GM23338 (cell line): ENCODE results near the gene SEM1. TPM values are rescaled to one million over a fixed set of nuclear protein-coding genes. Genes with fewer than 3 reads are reported as not detected.

ENCODE experiments used
- ATAC-seq: fragments of 200-7000 bp; cut with Tn5 transposase; 3 replicates; pipeline ENCODE4 v1.9.1; 2020
- DNase-seq: peaks from one replicate; pipeline ENCODE4 v3.0.0-alpha.2; 2015; ENCODE audit warnings: low spot score
- H2AFZ ChIP-seq: fragments of 200-600 bp; sonication (generic); 2 replicates; pipeline ENCODE4 v1.8.0; 2016; ENCODE audit warnings: antibody characterized with exemption, mild to moderate bottlenecking, moderate library complexity
- H3F3A ChIP-seq: fragments of 200-600 bp; sonication (generic); replicated peaks from 2 replicates; pipeline ENCODE4 v1.8.0; 2017; ENCODE audit warnings: antibody characterized with exemption, mixed run types, low read depth
- H3K27ac ChIP-seq: fragments of 200-600 bp; sonication (generic); 2 replicates; pipeline ENCODE4 v1.6.1; 2016; ENCODE audit warnings: low read depth
- H3K27me3 ChIP-seq: fragments of 200-600 bp; sonication (generic); 2 replicates; pipeline ENCODE4 v1.8.0; 2016; ENCODE audit warnings: mild to moderate bottlenecking, mixed run types, moderate library complexity; ENCODE audit not compliant: insufficient read depth
- H3K36me3 ChIP-seq: fragments of 200-600 bp; sonication (generic); 2 replicates; pipeline ENCODE4 v1.8.0; 2016; ENCODE audit warnings: mild to moderate bottlenecking; ENCODE audit not compliant: insufficient read depth
- H3K4me1 ChIP-seq: fragments of 200-600 bp; sonication (generic); 2 replicates; pipeline ENCODE4 v1.8.0; 2016; ENCODE audit warnings: mild to moderate bottlenecking, moderate library complexity; ENCODE audit not compliant: insufficient read depth
- H3K4me2 ChIP-seq: fragments of 200-600 bp; sonication (generic); 2 replicates; pipeline ENCODE4 v1.7.1; 2017; ENCODE audit warnings: mixed run types
- H3K4me3 ChIP-seq: fragments of 200-600 bp; sonication (generic); 2 replicates; pipeline ENCODE4 v1.6.1; 2016; ENCODE audit warnings: mixed run types
- H3K79me2 ChIP-seq: fragments of 200-600 bp; sonication (generic); replicated peaks from 2 replicates; pipeline ENCODE4 v1.8.0; 2017; ENCODE audit warnings: mild to moderate bottlenecking; ENCODE audit not compliant: insufficient read depth
- H3K9me2 ChIP-seq: fragments of 200-600 bp; sonication (generic); 2 replicates; pipeline ENCODE4 v1.8.0; 2017; ENCODE audit not compliant: insufficient read depth
- H4K20me1 ChIP-seq: fragments of 200-600 bp; sonication (generic); replicated peaks from 2 replicates; pipeline ENCODE4 v1.8.0; 2017; ENCODE audit warnings: mild to moderate bottlenecking; ENCODE audit not compliant: insufficient read depth
- H3K27ac Mint-ChIP-seq: 2 replicates; pipeline ENCODE4 v1.8.0; 2020; ENCODE audit warnings: inconsistent platforms, mild to moderate bottlenecking, moderate library complexity, mixed read lengths
- H3K27me3 Mint-ChIP-seq: 3 replicates; pipeline ENCODE4 v1.8.0; 2022; ENCODE audit warnings: low read depth, mild to moderate bottlenecking, moderate library complexity, mixed read lengths, inconsistent platforms; ENCODE audit not compliant: insufficient read depth, poor library complexity
- H3K36me3 Mint-ChIP-seq: 3 replicates; pipeline ENCODE4 v1.8.0; 2021; ENCODE audit warnings: low read depth, mild to moderate bottlenecking, inconsistent platforms, moderate library complexity, mixed read lengths
- H3K4me1 Mint-ChIP-seq: 3 replicates; pipeline ENCODE4 v1.8.0; 2020; ENCODE audit warnings: mild to moderate bottlenecking, inconsistent platforms, mixed read lengths
- H3K4me3 Mint-ChIP-seq: 3 replicates; pipeline ENCODE4 v1.8.0; 2021; ENCODE audit warnings: moderate library complexity, mild to moderate bottlenecking, inconsistent platforms, mixed read lengths
- H3K9me3 Mint-ChIP-seq: 3 replicates; pipeline ENCODE4 v1.8.0; 2020; ENCODE audit warnings: moderate library complexity, mild to moderate bottlenecking, inconsistent platforms, mixed read lengths
- NANOG ChIP-seq: IDR thresholded peaks from 2 replicates; pipeline ENCODE4 v1.6.1; 2016; ENCODE audit warnings: antibody characterized with exemption, borderline replicate concordance
- polyA plus RNA-seq: library from polyadenylated mRNA; unstranded; fragments of >200 nt; fragmentation: Nextera tagmentation; extraction: Ambion mirVana; gene quantifications from 2 replicates; pipeline ENCODE4 v1.2.1, GENCODE V29; 2016
- total RNA-seq: library from RNA; depleted of rRNA; stranded (reverse); fragments of >200 nt; shearing (Covaris generic); gene quantifications from 2 replicates; pipeline ENCODE4 v1.2.3, GENCODE V29; 2014
- TF ChIP-seq, protein P1 (sequence below): fragments of 250-450 bp; sonication (Bioruptor Pico); IDR thresholded peaks from 2 replicates; pipeline ENCODE4 v1.5.0; 2020; ENCODE audit warnings: mild to moderate bottlenecking, moderate library complexity
- TF ChIP-seq, protein P2 (sequence below), 2 experiments: fragments of 200-600 bp in 1 of 2; sonication (generic) in 1 of 2; conservative IDR thresholded peaks; 2 replicates each; pipeline versions ENCODE4 v1.5.1 to v1.6.1; 2016 to 2017; ENCODE audit warnings: antibody characterized with exemption in 2 of 2, low read depth in 2 of 2, mild to moderate bottlenecking in 2 of 2, moderate library complexity in 1 of 2
- TF ChIP-seq, protein P3 (sequence below): IDR thresholded peaks from 2 replicates; pipeline ENCODE4 v1.6.1; 2016; ENCODE audit warnings: antibody characterized with exemption

SEM1 gene
- total and polyA plus RNA-seq, 2 experiments from 2014 or later, result 71.7 to 1,042 TPM

DNA sequence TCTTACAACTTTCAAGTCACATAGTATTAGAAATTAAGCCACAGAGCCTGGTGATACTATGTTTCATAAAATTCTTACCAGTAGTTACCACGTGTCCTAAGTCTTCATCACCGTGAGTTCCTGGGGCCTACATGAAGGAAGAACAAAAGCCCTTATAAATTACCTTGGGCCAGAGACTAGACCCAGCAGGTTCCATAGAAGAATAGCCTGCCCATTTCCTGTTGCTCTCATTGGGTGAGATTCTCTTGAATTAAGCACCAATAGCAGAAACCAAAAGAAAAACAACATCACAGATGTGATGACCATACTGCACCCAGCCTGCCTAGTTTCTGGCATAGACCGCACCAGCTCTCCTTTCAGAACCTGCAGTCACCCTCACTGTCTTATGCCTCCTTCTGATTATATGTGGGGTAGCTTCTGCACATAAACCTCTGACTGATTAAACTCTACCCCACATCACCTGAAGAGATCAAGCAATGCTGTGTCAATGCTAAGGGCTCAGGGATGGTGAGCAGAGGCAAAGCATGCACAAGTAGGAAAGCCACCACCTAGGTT, 18.0 kb upstream of the SEM1 start (continued):
- TF ChIP-seq, protein P1, sequence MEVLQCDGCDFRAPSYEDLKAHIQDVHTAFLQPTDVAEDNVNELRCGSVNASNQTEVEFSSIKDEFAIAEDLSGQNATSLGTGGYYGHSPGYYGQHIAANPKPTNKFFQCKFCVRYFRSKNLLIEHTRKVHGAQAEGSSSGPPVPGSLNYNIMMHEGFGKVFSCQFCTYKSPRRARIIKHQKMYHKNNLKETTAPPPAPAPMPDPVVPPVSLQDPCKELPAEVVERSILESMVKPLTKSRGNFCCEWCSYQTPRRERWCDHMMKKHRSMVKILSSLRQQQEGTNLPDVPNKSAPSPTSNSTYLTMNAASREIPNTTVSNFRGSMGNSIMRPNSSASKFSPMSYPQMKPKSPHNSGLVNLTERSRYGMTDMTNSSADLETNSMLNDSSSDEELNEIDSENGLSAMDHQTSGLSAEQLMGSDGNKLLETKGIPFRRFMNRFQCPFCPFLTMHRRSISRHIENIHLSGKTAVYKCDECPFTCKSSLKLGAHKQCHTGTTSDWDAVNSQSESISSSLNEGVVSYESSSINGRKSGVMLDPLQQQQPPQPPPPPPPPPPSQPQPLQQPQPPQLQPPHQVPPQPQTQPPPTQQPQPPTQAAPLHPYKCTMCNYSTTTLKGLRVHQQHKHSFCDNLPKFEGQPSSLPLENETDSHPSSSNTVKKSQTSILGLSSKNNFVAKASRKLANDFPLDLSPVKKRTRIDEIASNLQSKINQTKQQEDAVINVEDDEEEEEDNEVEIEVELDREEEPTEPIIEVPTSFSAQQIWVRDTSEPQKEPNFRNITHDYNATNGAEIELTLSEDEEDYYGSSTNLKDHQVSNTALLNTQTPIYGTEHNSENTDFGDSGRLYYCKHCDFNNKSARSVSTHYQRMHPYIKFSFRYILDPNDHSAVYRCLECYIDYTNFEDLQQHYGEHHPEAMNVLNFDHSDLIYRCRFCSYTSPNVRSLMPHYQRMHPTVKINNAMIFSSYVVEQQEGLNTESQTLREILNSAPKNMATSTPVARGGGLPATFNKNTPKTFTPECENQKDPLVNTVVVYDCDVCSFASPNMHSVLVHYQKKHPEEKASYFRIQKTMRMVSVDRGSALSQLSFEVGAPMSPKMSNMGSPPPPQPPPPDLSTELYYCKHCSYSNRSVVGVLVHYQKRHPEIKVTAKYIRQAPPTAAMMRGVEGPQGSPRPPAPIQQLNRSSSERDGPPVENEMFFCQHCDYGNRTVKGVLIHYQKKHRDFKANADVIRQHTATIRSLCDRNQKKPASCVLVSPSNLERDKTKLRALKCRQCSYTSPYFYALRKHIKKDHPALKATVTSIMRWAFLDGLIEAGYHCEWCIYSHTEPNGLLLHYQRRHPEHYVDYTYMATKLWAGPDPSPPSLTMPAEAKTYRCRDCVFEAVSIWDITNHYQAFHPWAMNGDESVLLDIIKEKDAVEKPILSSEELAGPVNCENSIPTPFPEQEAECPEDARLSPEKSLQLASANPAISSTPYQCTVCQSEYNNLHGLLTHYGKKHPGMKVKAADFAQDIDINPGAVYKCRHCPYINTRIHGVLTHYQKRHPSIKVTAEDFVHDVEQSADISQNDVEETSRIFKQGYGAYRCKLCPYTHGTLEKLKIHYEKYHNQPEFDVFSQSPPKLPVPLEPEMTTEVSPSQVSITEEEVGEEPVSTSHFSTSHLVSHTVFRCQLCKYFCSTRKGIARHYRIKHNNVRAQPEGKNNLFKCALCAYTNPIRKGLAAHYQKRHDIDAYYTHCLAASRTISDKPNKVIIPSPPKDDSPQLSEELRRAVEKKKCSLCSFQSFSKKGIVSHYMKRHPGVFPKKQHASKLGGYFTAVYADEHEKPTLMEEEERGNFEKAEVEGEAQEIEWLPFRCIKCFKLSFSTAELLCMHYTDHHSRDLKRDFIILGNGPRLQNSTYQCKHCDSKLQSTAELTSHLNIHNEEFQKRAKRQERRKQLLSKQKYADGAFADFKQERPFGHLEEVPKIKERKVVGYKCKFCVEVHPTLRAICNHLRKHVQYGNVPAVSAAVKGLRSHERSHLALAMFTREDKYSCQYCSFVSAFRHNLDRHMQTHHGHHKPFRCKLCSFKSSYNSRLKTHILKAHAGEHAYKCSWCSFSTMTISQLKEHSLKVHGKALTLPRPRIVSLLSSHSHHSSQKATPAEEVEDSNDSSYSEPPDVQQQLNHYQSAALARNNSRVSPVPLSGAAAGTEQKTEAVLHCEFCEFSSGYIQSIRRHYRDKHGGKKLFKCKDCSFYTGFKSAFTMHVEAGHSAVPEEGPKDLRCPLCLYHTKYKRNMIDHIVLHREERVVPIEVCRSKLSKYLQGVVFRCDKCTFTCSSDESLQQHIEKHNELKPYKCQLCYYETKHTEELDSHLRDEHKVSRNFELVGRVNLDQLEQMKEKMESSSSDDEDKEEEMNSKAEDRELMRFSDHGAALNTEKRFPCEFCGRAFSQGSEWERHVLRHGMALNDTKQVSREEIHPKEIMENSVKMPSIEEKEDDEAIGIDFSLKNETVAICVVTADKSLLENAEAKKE (CRISPR knock-in tag), result no peak
- TF ChIP-seq, protein P2, sequence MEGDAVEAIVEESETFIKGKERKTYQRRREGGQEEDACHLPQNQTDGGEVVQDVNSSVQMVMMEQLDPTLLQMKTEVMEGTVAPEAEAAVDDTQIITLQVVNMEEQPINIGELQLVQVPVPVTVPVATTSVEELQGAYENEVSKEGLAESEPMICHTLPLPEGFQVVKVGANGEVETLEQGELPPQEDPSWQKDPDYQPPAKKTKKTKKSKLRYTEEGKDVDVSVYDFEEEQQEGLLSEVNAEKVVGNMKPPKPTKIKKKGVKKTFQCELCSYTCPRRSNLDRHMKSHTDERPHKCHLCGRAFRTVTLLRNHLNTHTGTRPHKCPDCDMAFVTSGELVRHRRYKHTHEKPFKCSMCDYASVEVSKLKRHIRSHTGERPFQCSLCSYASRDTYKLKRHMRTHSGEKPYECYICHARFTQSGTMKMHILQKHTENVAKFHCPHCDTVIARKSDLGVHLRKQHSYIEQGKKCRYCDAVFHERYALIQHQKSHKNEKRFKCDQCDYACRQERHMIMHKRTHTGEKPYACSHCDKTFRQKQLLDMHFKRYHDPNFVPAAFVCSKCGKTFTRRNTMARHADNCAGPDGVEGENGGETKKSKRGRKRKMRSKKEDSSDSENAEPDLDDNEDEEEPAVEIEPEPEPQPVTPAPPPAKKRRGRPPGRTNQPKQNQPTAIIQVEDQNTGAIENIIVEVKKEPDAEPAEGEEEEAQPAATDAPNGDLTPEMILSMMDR (conservative IDR thresholded peaks at IDR 0.05; ENCODE audit: low read depth in 2 of 2), result no peak

DNA sequence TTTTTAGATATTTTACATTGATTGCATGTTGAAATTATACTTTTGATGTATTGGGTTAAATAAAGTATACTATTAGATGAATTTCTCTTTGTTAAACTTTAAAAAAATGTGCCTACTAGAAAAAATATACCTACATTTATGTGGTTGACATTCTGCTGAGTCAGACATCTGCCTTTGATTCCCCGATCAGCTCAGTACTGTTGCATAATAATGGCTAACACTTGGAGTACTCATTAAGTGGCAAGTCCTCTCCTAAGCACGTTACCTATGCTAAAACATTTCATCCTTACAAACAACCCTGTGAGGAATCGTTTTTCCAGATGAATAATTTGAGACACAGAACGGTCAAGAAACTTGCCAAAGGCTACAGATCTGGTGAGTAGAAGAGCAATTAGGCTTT, 14.0 kb upstream of the SEM1 start:
- TF ChIP-seq, protein P3, sequence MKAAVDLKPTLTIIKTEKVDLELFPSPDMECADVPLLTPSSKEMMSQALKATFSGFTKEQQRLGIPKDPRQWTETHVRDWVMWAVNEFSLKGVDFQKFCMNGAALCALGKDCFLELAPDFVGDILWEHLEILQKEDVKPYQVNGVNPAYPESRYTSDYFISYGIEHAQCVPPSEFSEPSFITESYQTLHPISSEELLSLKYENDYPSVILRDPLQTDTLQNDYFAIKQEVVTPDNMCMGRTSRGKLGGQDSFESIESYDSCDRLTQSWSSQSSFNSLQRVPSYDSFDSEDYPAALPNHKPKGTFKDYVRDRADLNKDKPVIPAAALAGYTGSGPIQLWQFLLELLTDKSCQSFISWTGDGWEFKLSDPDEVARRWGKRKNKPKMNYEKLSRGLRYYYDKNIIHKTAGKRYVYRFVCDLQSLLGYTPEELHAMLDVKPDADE, result no peak
- peak; percentile 39; the same call in 1 of the 2 replicates for TF ChIP-seq NANOG
- TF ChIP-seq, protein P1 (CRISPR knock-in tag), result no peak
- H3K27ac Mint-ChIP-seq, result no peak overlapping the region
- Histone ChIP-seq H3K27ac (no peak overlapping the region), H3K4me1 (peaks cover 26% of the 10 kb centered on the region), H3F3A (no peaks in the 10 kb centered on the region), H2AFZ (no peak overlapping the region), H3K4me3 (no peak overlapping the region), H3K9me2 (0 out of 2 replicates have a peak, but pooled peaks cover 3% of the 10 kb centered on the region), H3K27me3 (no peaks in the 10 kb centered on the region), H3K79me2 (no peaks in the 10 kb centered on the region), H4K20me1 (no peaks in the 10 kb centered on the region), H3K36me3 (no peaks in the 10 kb centered on the region), H3K4me2 (peak overlapping the region; percentile 58)
- H3K27me3 Mint-ChIP-seq, result no peaks in the 10 kb centered on the region
- DNase-seq (peak; percentile 46), ATAC-seq (peak; percentile 61)
- H3K9me3 Mint-ChIP-seq, result no peaks in the 10 kb centered on the region; the same call in 2 of the 3 replicates
- peaks cover 36% of the 10 kb centered on the region for H3K4me1 Mint-ChIP-seq
- H3K4me3 Mint-ChIP-seq, result peak overlapping the region; percentile 23; the same call in 1 of the 3 replicates
- no peaks in the 10 kb centered on the region for H3K36me3 Mint-ChIP-seq
